Stimulated activated CD4-positive, alpha-beta T cell treated with anti-CD3 and anti-CD28 coated beads, TNF-alpha, amount 100 ng/mL, for 24 hours (primary cell): Measurements from ENCODE around the gene ALK.

Experiments used
- DNase-seq, 3 experiments: peaks; one replicate each; pipeline ENCODE4 v3.0.0-alpha.2; 2020; ENCODE audit warnings: low read depth in 3 of 3

ALK gene

DNA sequence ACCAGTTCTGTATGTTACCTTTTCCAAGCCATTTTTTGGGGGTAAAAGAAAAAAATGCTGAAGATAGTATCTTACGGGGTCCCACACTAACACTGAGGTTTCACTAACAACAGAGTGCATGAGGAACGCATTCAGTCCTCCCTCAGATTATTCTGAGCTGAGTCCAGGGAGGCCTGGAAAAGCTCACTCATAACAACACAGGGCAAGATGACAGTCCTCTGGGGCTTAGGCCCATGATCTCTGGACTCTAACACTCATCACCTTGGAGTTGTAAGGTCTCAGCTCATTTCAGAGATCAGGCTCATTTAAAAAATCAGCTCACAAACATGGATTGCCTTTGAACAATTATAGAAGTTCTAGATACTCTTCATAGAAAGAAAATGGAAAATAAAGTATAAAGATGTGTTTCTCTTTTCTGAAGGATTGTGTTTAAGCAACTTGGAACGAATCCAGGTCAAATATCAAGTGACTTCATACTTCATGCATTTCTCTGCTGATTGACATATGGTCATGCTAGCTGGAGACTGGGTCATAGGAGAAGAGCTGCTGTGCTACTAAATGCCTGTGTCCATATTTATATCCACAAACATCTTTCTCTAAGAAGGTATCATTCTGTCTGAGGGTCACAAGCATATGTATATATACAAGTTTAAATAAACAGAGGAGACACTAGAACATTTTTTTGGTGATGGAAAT is 265.8 kb downstream of the ALK start:
- no peak for DNase-seq

DNA sequence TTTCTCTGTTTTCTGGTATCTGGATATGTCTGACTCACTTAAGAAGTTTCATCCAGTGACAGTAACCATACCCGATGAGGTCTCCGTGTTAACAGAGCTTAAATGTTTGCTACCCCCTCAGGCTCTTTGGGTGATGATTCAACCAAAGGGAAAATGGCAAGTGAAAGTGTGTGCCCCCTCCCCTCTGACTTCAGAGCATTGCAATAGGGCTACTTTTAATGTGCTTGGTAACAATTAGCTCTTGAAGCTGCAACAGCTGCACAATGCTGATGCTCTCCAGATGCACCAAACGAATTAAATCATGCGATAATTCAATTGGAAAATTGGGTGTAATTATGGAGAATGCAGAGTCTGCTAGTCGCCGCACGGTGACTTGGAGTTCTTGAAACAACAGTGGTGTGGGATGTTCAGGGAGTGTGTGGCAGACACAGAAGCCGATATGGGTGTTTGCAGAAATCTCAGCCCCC is 270.7 kb downstream of the ALK start:
- DNase-seq, result no peak

DNA sequence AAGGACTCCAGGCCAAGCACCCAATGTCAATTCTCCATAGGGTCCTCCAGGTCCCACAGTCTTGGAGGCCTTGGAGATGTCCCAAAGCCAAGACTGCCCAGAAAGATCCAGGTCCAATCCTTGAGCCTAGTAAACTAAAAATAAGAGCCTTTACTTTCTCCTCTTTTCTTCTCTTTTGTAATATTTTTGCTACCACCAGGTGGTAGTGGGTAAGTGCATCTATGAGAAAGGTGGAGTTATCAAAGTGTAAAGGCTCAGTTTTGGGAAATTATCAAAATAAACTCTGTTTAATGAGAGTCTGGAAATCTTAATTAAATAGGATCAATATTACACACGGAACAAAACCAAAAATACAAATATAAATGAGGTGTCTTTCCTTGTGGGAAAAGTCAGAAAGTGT is 276.4 kb downstream of the ALK start:
- DNase-seq, result no peak

DNA sequence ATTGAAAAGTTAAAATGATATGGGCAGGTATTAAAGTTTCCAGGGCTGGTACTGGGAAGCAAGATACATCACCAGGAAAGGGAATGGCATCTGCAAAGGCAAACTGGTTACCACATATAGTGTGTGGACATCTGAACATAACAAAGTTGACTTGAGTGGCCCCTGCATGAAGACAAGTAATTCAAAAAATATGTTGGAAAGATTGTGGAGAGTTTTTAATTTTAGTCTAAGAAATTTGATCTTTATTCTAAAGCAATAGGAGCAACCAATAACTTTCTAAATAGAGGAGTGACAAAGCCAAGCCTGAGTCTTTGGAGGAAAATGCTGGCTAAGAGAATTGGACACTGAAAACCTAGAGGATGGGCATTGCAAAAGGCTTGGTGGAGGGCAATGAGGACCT is 278.2 kb downstream of the ALK start:
- DNase-seq, result no peak

DNA sequence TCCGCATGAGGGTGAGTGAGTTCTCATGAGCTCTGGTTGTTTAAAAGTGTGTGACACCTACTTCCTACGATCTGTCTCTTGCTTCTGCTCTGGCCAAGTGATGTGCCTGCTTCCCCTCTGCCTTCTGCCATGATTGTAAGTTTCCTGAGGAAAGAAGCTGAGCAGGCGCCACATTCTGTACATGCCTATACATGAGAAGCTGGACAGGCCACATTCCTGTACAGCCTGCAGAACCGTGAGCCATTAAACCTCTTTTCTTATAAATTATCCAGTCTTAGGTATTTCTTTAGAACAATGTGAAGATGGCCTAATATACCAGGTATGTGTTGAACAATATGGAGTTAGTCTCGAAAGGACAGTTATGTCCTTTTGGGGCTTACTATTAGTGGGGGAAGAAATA is 281.0 kb downstream of the ALK start:
- DNase-seq, result no peak

DNA sequence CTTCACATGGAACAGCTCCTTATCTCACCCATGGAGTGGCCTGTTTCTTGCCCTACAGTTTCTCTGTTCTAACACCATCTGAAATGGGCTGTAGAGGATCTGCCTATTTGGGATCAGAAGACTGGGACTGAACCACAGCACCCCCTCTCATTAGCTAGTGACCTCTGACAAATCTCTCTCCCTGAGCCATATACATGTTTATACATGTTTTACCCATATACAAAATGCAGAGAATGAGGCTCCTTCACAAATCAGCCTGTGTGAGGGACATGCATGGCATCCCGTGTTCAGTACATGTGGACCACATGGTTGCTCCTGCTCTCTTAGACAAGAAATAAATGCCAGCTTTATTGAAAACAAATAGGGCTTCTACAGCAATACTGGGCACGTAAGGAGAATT is 282.7 kb downstream of the ALK start:
- no peak for DNase-seq

DNA sequence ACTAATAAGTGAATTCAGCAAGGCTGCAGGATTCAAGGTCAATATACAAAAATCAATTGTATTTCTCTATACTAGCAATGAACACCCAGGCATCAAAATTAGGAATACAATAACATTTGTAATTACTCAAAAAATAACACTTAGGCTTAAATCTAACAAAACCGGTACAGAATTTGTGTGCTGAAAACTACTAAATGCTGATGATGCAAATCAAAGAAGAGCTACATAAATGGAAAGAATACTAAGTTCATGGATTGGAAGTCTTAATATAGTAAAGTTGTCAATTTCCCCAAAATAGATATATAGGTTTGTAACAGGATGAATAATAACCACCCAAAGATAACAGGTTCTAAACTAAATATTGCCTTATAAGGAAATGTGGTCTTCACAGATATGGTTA is 286.5 kb downstream of the ALK start:
- DNase-seq, result no peak

DNA sequence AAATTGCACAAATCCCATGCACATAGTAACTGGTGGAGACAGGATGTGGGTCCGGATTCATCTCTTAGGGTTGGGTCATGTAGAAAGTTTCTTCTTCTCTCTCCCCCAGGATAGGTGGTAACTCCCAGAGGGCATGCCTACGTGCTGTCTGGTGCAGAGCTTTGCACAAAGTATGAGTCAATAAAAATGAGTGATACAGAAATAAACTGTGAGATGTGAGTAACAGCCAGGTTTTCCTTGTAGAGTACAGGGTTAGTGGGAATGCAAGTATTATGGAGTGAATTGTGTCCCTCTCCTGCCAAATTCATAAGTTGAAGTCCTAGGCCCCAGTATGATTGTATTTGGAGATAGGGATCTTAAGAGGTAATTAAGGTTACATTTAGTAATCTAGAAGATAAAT is 289.4 kb downstream of the ALK start:
- DNase-seq, result no peak

DNA sequence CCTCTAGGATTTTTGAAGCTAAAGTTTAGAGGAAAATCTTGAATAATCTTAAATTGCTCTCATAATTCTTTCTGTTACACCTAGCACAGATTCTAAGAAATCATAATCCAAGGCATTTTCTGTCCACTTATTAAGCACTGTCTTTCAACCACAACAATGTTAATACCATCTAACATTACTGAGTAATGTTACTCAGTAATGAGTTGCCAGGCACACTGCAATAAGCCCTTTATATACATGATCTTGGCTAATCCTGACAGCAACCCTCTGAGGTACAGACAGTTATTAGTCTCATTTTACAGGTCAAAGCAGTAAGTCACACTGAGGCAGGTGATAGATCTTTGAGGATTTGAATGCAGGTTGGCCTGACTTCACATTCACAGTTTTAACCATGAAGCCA is 291.9 kb downstream of the ALK start:
- no peak for DNase-seq

DNA sequence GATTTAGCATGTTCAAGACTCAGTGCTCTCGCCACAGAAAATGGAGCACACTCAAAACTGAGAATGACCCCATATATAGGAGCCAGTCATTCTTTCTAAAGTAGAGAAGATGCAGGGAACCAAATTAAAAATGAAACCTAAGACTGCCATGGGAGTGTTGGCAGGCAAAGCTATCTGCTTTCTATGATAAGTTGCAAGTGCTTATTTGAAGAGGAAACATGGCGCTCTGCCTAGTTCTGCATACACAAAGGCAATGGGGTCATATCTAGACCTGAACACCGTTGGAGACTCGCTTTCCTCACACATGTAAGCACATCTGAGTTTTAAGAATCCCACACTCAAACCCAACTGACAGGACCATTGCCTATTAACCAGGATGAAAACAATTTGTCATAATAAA is 292.5 kb downstream of the ALK start:
- no peak for DNase-seq

DNA sequence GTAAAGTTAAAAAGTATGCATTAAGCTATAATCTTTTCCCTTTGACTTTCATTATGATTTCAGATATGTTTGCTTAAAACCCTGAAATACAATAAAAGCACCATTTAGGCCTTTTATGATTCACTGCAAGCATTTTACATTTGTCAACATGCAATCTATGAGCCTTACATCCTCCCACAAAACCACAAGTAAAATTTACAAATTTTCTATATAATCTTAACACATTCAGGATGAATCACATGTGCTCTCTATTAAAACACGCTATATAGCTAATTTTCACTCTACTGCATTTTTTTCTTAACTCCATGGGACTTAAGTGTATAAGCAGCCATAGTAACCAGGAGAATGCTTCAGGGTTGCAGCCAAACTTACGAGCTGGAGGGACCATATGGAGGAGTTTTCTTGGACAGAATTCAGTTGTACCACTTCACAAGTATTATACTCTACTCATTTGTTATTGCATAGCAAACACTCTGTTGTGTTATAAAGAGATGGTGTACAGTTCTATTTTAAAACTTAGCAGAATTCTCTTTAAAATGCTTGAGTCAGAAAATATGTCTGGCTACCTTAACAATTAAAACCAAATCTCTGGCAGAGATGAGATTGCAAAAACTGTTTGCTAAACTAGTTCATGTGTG is 293.2 kb downstream of the ALK start:
- no peak for DNase-seq

DNA sequence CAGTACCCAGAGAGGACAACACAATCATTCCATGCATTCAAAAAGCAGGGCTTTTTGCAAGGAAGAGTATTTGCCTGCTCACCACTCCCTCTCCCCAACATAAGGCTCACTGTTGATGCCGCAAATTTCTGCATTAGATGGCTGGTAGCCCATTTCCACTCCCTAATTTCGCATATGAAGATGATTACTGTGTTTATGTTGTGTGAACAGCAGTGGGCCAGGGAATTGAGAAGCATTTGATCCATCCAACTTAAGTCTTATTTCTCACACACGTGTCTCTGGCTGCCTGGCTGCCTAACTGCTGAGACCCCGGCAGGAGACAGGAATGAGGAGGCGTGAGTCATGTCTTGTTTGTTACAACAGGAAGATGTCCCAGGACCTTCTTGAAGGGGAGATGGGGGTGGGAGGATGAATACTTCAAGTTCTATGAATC is 294.1 kb downstream of the ALK start:
- DNase-seq, result no peak

DNA sequence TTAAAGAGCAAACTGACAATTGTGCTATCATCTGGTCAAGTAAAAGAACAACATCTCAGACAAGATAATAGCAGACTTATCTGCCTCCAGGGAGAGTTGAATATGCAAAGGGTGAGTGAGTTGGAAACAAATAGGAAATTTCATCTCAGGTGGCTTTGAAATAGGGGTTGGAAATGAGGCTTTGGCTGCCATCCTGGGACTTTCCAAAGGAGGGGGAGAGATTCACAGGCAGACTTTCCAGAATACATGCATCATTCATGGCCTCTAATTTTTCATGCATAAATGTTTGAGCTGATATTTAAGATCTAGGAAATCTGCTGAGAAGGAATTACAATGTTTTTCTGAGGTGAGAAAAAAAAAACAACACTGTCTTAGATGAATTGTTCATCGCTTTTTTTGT is 300.5 kb downstream of the ALK start:
- no peak for DNase-seq

DNA sequence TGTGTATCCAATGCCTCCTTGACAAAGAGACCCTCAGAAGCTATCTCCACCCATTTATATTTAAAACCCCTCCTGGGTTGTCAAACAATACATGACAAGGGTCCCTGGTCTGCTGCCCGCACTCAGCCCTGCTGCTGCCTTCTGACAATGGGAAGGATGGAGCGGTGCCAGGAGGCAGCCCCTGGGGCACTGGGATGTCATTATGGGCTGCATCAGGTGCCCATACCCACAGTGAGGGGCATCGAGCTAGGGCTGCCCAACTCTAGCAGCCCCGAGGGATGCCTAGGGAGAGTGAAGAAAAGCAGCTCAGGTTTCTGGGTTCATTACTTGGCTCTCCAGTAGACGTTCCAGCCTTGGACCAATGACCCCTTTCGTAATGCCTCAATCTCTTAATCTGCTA is 301.7 kb downstream of the ALK start:
- DNase-seq, result no peak

DNA sequence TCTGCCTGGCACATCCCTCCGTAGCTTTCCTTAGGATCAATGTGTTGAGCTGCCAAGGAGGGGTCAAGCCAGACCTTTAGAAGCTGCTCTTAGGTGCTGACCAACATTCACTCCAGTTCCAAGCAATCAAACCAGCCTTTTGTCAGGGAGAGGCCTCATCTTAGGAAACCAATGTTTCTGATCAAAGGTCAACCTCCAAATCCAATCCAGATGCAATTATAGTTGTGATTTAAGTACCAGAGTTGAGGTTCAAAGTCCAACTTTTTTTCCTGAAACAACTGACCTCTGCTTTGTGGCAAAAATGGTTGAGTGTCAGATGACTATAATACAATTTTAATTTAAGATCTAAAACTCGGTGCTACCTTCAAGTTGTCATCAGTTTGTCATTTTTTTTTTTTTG is 303.4 kb downstream of the ALK start:
- no peak for DNase-seq

DNA sequence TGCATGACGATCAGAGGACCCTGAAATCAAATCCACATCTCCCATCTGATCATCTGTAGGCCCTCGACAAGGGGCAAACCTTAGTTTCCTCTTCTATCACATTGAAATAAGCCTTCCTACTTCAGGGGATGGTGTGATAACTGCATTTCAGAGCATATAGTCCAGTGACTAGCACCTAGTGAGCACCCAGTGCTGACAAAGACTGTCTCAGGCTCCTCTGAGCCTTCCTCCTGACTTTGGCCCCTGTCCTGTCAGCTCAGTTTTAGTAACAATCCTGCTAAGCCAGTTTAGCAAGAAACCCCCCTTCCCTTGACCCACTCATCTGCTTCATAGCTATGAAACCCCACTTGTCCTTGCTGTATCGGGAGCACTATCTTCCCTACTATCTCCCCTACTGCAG is 304.0 kb downstream of the ALK start:
- no peak for DNase-seq

DNA sequence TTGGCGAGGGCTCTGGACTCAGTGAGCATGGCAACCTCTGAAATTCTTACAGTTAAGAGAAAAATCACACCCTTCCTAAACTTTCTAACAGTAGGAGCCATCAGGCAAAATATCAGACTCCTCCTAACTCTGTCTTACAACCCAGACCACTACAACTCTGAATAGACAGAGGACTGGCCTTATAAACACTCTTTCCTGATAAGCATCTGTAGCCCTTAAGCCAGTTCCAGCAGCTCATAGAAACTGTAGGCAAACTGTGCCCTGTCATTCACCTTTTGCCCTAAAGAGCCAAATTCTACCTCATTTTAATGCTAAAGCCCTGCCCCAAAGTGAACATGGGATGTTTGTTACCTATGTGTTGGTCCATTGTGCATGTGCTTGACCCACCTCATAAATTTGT is 304.8 kb downstream of the ALK start:
- no peak for DNase-seq

DNA sequence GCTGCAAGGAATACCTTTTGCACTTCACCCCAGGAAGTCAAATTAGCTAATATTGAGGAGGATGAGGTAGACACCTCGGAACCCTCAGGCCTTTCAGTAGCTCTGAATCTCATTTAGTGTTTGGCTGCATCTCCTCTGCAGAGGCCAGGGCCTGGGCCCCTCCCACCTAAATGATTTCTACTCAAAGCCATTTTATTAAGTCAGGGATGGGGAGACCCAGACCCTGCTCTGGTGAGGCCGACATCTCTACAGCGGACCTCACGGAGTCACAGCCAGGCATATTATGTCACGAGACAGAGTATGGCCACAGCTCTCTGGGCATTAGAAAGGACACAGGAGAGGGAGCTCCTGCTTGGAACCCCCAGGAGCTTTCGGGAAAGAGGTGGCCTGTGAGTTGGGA is 305.5 kb downstream of the ALK start:
- DNase-seq, result no peak

DNA sequence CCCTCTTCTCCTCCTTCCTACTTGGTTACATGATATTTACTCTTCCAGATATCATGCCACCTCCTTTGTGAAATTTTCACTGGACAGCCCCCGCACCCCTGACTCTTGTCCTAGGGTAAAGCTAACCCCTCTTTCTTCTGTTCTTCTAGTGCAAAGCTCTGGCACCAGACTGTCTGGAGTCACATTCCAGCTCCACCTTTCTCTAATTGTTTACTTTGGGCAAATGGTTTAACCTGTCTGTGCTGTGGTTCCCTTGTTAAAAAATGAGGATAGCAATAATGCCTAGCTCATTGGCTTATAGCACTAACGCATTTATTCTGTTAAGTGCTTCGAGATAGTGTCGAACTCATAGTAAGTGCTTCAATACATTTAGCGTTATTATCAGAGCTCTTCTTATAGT is 306.2 kb downstream of the ALK start:
- no peak for DNase-seq

DNA sequence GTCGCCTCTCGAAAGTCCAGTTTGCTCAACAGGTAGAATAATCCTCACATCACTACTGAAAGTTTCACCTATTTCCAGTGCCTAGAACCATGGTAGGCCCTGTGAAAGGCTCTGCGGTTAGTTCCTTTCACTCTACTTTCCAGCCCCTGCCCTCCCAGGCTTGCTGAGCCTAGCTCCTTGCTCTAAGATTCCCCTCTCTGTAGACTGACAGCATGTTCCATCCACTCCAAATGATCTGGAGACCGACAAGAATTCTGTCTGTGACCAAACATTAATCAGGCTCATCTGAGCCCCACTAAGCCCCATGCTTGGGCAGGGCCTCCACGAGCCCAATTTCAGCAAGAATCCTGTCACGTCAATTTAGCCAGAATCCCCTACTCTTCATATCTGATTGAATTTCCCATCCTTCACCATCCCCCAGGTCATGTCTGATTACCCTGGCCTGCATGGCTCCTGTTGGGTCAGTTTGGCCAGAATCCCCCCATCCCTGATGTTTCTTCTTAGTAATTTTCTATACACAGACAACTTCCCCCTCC is 307.0 kb downstream of the ALK start:
- no peak for DNase-seq

DNA sequence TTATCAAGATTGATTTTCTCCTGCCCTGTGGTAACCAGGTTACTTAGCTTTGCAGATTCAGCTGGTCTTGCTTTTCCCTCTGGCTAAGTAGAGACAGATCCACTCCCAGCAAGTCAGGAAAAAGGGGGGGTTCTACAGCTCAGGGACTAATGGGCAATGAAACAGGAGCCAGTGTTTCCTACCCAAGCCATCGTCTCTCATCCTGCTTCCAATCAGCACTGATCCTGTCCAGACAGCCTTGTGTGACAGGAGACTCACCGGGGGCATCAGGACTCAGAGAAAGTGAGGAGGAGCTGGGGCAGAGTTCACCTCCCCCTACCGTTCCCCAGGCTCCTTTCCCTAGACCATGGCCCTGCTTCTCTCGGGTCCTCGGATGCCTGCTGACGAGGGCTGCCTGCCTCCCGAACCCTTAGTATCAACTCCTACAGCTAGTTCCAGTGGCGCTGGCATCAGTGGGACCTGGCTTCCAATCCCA is 307.6 kb downstream of the ALK start:
- no peak for DNase-seq

DNA sequence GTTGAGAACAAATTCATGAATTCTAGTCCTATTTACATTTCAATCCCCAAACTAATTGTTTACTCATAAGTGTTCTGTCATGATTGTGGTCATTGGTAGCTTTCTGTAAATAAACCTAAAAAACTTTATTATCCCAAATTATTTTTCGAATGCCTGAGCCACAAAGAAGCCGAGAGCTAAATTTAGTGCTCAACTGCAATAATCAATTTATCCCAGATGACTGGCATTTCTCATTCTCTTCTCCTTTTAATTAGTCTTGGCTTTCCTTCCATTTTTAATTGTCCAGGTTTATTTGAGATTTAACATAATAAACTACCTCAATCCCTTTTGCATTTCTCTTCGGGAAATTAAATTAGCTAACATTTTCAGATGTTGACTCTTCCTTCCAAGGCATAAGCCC is 308.3 kb downstream of the ALK start:
- no peak for DNase-seq

DNA sequence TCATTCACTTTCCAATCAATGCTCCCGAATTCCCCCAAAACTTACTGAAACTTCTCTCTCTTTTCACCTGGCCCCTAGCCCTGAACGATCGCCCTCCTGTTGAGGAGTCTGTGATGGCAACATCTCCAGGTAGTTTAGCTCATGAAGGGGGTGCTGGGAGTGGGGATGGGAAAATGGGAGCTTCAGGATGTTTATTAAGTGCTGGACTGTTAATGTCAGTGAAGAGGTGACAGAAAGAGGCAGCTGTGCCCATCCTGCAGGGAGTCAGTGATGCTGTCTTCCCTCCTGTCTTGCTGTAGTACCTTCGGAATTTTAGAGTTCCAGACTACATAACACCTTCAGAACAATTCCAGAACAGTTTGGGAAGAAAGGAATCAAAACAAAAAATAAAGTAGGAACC is 308.8 kb downstream of the ALK start:
- no peak for DNase-seq
